Suprapubic skin (tissue), 4 donors: ENCODE measurements around the gene CDC37L1. TPM values are rescaled to one million over a fixed set of nuclear protein-coding genes. Genes with fewer than 3 reads are reported as not detected.

ENCODE experiments used
- DNase-seq, 2 donors: peaks; one replicate each; pipeline ENCODE4 v3.0.0-alpha.2; 2019; ENCODE audit warnings: low spot score in 2 of 2
- H3K27ac ChIP-seq: fragments of 200-600 bp; sonication (generic); one replicate; pipeline ENCODE4 v1.5.1; 2019
- H3K27me3 ChIP-seq: fragments of 200-600 bp; sonication (generic); one replicate; pipeline ENCODE4 v1.5.1; 2019
- H3K36me3 ChIP-seq: fragments of 200-600 bp; sonication (generic); one replicate; pipeline ENCODE4 v1.5.1; 2019
- H3K4me1 ChIP-seq: fragments of 200-600 bp; sonication (generic); one replicate; pipeline ENCODE4 v1.5.1; 2019
- H3K4me3 ChIP-seq: fragments of 200-600 bp; sonication (generic); one replicate; pipeline ENCODE4 v1.5.1; 2019; ENCODE audit warnings: mild to moderate bottlenecking
- H3K9me3 ChIP-seq: fragments of 200-600 bp; sonication (generic); one replicate; pipeline ENCODE4 v1.5.1; 2019
- CTCF ChIP-seq, 2 donors: fragments of 200-600 bp in 1 of 2; fragments of 450-650 bp in 1 of 2; sonication (generic) in 1 of 2; IDR thresholded peaks; one replicate each; pipeline ENCODE4 v1.5.1; 2016 to 2019; ENCODE audit warnings: antibody characterized with exemption in 2 of 2, mild to moderate bottlenecking in 1 of 2, moderate library complexity in 1 of 2
- EP300 ChIP-seq: sonication (generic); formaldehyde crosslinking; IDR thresholded peaks from one replicate; pipeline ENCODE4 v1.6.1; 2017; ENCODE audit warnings: antibody characterized with exemption
- POLR2A ChIP-seq, 2 donors: fragments of 450-650 bp; IDR thresholded peaks; one replicate each; pipeline ENCODE4 v1.6.1; 2017; ENCODE audit warnings: antibody characterized with exemption in 2 of 2, mild to moderate bottlenecking in 2 of 2, moderate library complexity in 2 of 2
- POLR2AphosphoS5 ChIP-seq, 3 donors: sonication (generic); formaldehyde crosslinking; IDR thresholded peaks; one replicate each; pipeline ENCODE4 v1.6.1; 2017; ENCODE audit warnings: antibody characterized with exemption in 3 of 3
- WGBS: methylation state at CpG from one replicate; pipeline ENCODE4 v1.1.5; 2018; 5-methylcytosine and 5-hydroxymethylcytosine counted together
- total RNA-seq, 4 donors: library from RNA; depleted of rRNA; stranded (reverse); fragments of >200 nt; gene quantifications; one replicate each; pipeline ENCODE4 v1.1.0, GENCODE V29; 2016

Gene CDC37L1
- total RNA-seq, 4 donors from 2014 or later: 17.3 to 26.1 (median 23.5) TPM

- no peaks in the 10 kb centered on the region for H3K4me1 ChIP-seq
- H3K4me3 ChIP-seq: no peak overlapping the region
- H3K27me3 ChIP-seq: no peaks in the 10 kb centered on the region
- H3K9me3 ChIP-seq: no peaks in the 10 kb centered on the region
- WGBS: 75% methylated on average over 7 of the region's 7 CpGs
- peaks cover 16% of the 10 kb centered on the region for H3K36me3 ChIP-seq
- TF ChIP-seq CTCF (IDR thresholded peaks at IDR 0.05): no peak
- no peak for TF ChIP-seq EP300
- no peak for TF ChIP-seq POLR2A (IDR thresholded peaks at IDR 0.05)
- no peak for TF ChIP-seq POLR2AphosphoS5 (IDR thresholded peaks at IDR 0.05)
- DNase-seq: no peak
- H3K27ac ChIP-seq: no peak overlapping the region
These were observed 46.5 kb downstream of the CDC37L1 start for GRCh38 chr9:4725706-4726442.

GRCh38 chr9:4727593-4727992 lies 48.2 kb downstream of the CDC37L1 start:
- no peaks in the 10 kb centered on the region for H3K27me3 ChIP-seq
- no peaks in the 10 kb centered on the region for H3K4me1 ChIP-seq
- no peak for DNase-seq
- H3K27ac ChIP-seq: no peak overlapping the region
- H3K4me3 ChIP-seq: no peak overlapping the region
- 58% methylated on average over 1 of the region's 1 CpG for WGBS
- TF ChIP-seq POLR2A (IDR thresholded peaks at IDR 0.05) (no peak), EP300 (no peak), CTCF (IDR thresholded peaks at IDR 0.05) (no peak), POLR2AphosphoS5 (IDR thresholded peaks at IDR 0.05) (no peak)
- H3K36me3 ChIP-seq: peaks cover 2% of the 10 kb centered on the region
- no peaks in the 10 kb centered on the region for H3K9me3 ChIP-seq

- TF ChIP-seq POLR2A (IDR thresholded peaks at IDR 0.05): no peak
- TF ChIP-seq CTCF (IDR thresholded peaks at IDR 0.05): no peak
- TF ChIP-seq EP300: no peak
- TF ChIP-seq POLR2AphosphoS5 (IDR thresholded peaks at IDR 0.05): no peak
- WGBS: 94% methylated on average over 1 of the region's 1 CpG
- H3K36me3 ChIP-seq: no peaks in the 10 kb centered on the region
- no peaks in the 10 kb centered on the region for H3K9me3 ChIP-seq
- H3K27me3 ChIP-seq: no peaks in the 10 kb centered on the region
- H3K4me3 ChIP-seq: no peak overlapping the region
- peaks cover 3% of the 10 kb centered on the region for H3K4me1 ChIP-seq
- no peak for DNase-seq
- no peak overlapping the region for H3K27ac ChIP-seq
These were observed 53.5 kb downstream of the CDC37L1 start for GRCh38 chr9:4732890-4733289.

GRCh38 chr9:4734150-4734549 lies 54.8 kb downstream of the CDC37L1 start:
- Histone ChIP-seq H3K4me3 (no peak overlapping the region), H3K27ac (no peak overlapping the region), H3K27me3 (no peaks in the 10 kb centered on the region), H3K36me3 (no peaks in the 10 kb centered on the region), H3K9me3 (no peaks in the 10 kb centered on the region), H3K4me1 (peaks cover 7% of the 10 kb centered on the region)
- DNase-seq: no peak
- WGBS: 100% methylated on average over 2 of the region's 2 CpGs
- TF ChIP-seq POLR2A (IDR thresholded peaks at IDR 0.05): no peak
- TF ChIP-seq CTCF (IDR thresholded peaks at IDR 0.05): no peak
- TF ChIP-seq EP300: no peak
- TF ChIP-seq POLR2AphosphoS5 (IDR thresholded peaks at IDR 0.05): no peak

- TF ChIP-seq POLR2A (IDR thresholded peaks at IDR 0.05) (no peak), EP300 (no peak), CTCF (IDR thresholded peaks at IDR 0.05) (no peak), POLR2AphosphoS5 (IDR thresholded peaks at IDR 0.05) (no peak)
- WGBS: 84% methylated on average over 19 of the region's 19 CpGs
- peaks cover 35% of the 10 kb centered on the region for H3K4me1 ChIP-seq
- no peaks in the 10 kb centered on the region for H3K27me3 ChIP-seq
- no peaks in the 10 kb centered on the region for H3K9me3 ChIP-seq
- no peak overlapping the region for H3K27ac ChIP-seq
- peak overlapping the region; percentile 83 for H3K4me3 ChIP-seq
- no peaks in the 10 kb centered on the region for H3K36me3 ChIP-seq
- no peak for DNase-seq
These were observed 59.7 kb downstream of the CDC37L1 start for GRCh38 chr9:4738866-4739586.
